ENCODE data around the gene PAPPA2.
A peak's percentile ranks its signal among the peaks of the same experiment; 100 is the strongest.
"Not testable (repeated sequence)": the region's sequence is repeated elsewhere in the genome, so short reads cannot be mapped to it uniquely, and the experiment has no call there.

Gene PAPPA2

GRCh38 chr1:176552217-176552991, 89.4 kb downstream of the PAPPA2 start:
- DNase-seq = no peak

DNA sequence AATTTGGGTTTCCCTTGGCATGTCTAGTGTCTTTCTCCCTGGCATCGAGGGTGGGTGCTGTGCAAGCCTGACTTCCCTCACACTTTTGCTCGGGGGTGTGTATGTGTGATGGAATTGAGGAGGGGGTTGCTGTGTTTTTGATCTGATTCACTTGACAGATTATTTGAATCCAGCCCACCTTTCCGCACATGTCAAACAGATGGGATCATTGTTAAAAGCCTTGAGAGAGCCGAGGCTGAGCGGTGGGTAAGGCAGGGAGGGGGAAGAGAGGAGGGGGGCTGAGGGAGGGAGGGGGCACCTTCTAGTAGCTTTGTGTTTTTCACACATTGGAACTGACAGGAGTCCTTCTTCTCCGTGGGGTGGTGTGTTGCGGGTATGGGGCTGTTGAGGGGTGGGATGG, 90.0 kb downstream of the PAPPA2 start:
- DNase-seq = no peak

DNA sequence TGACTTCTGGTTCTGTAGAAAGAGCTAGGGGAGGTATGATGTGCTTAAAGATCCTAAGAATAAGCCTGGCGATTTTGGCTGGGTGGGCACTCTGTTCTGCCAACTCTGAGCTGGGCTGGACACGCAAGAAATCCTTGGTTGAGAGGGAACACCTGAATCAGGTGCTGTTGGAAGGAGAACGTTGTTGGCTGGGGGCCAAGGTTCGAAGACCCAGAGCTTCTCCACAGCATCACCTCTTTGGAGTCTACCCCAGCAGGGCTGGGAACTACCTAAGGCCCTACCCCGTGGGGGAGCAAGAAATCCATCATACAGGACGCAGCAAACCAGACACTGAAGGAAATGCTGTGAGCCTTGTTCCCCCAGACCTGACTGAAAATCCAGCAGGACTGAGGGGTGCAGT, 93.3 kb downstream of the PAPPA2 start:
- DNase-seq = no peak

DNA sequence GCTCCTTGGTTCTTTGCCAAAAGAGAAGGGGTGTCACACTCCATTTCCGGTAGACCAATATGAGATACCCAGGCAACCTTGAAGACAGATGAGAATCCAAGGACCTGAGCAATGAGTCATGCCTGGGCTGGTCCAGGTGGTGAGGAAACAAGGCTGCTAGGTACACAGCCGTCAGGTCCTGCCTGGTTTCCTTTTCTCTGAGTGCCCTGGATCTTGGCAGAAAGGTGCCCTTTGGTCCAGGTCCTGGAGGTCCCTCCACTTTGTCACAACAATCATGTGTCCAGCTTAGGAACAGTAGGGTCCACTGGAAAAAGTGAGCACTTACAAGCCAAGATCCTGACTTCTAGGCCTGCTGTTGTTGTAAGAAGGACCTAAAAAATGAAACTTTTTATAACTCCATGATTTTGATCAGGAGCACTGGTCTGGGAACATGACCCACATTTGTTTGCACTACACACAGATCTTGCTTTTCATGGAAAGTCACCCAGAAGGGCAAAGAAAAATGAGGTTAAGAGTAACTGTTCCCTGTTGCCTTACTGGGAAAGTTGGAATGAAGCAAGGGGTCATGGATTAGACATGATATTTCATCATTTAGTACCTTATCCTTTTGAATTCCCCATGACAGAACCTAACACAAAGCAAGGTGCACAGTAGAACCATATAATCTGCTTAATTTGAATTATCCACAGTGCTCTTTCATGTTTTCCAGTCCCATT, 94.7 kb downstream of the PAPPA2 start:
- no peak for DNase-seq

GRCh38 chr1:176558561-176558960, 95.6 kb downstream of the PAPPA2 start:
- no peak for DNase-seq

DNA sequence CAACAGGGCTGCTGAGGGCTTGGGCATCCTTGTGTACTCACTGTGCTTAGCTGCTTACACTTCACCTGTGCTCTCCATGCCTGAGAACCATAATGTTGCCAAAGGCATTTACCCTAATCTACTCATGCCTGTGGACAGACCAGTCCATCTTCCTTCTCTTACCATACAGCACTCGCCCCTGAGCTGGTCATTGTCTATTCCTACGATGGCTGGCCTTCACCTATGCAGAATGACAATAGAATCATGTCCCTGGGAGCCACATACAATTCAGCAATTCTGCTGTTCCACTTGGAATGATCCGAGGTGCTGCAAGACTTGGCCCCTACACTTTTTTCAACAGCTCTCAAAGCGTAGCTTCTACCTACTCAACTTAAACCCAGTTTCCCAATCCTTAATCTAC, 96.5 kb downstream of the PAPPA2 start:
- DNase-seq = no peak

GRCh38 chr1:176559878-176560277, 96.9 kb downstream of the PAPPA2 start:
- peak; percentile 28 for DNase-seq

DNA sequence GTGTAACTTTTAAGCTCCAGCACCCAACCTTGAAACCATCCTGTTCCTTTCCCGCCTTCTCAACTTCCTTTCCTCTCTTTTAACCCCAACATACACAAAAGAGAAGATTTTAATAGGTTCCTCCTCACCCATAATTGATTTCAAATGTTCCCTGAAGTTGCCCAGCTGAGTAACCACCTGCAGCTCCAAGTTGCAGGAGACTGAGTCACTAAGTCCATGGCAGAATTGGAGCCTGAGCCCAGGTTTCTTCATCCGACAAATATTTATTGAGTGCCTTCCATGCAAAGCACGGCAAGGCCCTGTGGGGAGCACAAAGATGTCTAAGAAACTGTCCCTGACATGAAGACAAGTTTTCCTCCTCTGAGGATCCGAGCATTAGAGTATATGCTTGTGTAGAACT, 97.7 kb downstream of the PAPPA2 start:
- DNase-seq = no peak

DNA sequence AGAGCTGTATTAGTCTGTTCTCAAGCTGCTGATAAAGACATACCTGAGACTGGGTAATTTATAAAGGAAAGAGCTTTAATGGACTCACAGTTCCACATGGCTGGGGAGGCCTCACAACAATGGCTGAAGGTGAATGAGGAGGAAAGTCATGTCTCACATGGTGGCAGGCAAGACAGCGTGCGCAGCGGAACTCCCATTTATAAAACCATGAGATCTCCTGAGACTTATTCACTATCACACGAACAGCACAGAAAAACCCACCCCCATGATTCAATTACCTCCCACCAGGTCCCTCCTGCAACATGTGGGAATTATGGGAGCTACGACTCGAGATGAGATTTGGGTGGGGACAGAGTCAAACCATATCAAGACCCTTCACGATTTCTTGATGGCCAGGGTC, 98.8 kb downstream of the PAPPA2 start:
- not testable (repeated sequence) for DNase-seq

DNA sequence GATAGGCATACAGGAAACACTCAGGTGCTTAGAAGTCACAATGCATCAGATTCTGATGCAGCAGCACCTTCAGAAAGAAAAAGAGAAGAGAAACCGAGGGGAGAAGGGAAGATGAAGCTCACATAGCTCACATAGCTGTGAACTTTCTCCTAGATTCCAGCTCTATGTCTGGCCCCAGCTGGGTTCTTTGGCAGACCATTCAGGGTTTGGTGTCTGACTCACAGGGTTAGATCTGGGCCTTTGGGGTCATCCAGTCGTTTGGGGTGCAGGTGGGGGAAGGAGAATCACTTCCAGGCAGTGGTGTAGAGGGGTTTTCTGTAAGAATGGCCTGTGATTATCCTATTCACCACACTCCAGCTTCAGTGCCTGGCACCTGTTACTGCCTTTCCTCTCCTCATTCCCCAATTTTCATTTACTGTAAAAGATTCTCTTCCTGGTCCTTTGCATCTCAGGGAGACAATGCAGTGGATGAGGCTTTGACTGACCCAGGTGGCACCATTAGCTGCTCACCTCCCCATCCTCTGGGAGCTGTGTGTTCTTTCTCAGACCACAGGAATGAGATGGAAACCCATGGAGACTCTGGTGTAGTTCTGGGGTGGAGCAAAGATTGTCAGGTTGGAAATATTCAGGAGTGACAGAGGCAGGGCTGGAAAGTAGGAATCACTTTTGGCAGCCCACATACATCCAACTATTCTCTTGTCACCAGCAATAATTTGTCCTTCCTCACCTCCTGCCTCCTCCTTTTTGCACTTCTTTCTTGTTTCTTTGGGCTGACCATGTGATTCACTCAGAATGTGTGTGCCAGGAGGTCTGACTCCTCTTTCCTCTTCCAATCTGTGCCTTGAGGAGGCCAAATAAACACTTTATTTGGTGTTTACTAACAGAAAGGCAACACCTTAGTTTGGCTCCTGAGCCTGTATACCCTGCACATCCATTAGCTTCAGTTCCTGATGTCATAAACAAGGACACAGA, 103.3 kb downstream of the PAPPA2 start:
- DNase-seq = no peak

GRCh38 chr1:176567190-176567794, 104.3 kb downstream of the PAPPA2 start:
- DNase-seq = no peak

- no peak for DNase-seq
These were observed 105.2 kb downstream of the PAPPA2 start for GRCh38 chr1:176568185-176568584.

- DNase-seq = no peak
These were observed 111.8 kb downstream of the PAPPA2 start for GRCh38 chr1:176574756-176575155.

- DNase-seq = no peak
These were observed 113.0 kb downstream of the PAPPA2 start for GRCh38 chr1:176575991-176576390.

DNA sequence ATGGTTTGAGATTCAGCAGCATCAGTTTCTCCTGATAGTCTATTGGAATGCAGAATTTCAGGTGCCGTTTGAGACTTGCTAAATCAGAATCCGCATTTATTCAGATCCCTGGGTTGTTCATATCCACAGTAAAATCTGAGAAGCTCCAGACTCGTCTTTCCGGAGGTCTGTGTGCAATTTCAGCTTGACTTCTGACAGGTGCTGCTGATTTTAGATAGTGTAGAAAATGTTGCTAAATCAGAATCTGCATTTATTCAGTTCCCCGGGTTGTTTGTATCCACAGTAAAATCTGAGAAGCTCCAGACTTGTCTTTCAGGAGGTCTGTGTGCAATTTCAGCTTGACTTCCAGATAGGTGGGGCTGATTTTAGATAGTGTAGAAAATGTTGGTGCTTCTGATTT, 113.7 kb downstream of the PAPPA2 start:
- DNase-seq = no peak

GRCh38 chr1:176577646-176578197, 114.7 kb downstream of the PAPPA2 start:
- no peak for DNase-seq

- DNase-seq = no peak
These were observed 116.1 kb downstream of the PAPPA2 start for GRCh38 chr1:176579087-176579486.

GRCh38 chr1:176595217-176595616, 132.2 kb downstream of the PAPPA2 start:
- DNase-seq = no peak

DNA sequence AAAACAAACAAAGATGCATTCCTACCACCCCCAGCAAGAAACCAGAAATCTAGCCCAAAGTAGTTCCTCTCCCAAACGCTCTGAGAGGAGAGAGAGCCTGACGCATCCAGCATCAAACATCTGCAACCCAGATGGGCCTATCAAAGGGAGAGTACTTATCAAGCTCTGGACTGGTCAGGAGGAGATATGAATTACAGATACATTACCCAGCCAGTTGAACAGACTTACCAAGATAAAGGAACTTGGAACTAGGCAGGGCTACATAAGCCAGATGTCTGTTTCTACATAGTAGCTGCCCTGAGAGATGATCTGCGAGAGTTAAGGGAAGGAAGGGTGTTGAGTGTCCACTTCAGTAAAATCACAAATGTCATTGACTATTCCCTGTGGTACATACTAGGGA, 138.4 kb downstream of the PAPPA2 start:
- no peak for DNase-seq

DNA sequence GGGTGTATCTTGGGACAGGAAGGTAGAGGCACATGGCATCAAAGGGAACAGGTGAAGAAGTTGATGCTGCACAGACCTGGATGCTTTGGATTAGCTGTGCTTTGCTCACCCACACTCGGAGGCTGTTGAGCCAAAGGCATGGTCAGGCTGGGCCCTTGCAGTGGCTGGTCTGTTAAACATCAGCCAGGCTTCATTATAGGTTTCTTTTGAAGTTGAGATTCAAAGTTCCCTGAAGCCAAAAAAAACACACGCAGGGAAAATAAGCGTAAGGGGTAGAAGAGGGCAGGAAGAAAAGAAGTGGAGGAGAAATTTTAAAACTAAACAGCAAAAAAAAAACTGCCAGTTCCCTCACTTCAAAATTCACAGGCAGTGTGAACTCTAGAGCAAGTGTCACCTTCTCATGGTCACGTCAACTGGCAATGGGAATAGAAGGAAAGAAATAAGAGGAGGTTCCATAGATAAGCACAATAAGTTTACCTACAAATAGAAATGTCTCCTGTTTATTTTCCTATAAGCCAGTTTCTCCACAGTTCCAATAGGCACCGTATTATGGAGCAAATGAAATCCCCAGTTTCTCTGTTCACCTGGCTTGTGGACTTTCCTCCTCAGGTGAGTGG, 139.5 kb downstream of the PAPPA2 start:
- DNase-seq = no peak

- no peak for DNase-seq
These were observed 140.7 kb downstream of the PAPPA2 start for GRCh38 chr1:176603696-176604095.

GRCh38 chr1:176604461-176604860, 141.5 kb downstream of the PAPPA2 start:
- DNase-seq = no peak

All from NCI-H146 (cell line).